HG03108 (cell line): ENCODE measurements around the gene GABRG3.

Experiments used
- ATAC-seq: cut with Tn5 transposase; IDR thresholded peaks from one replicate; pipeline ENCODE4 v1.9.1; 2021; ENCODE audit warnings: moderate library complexity; ENCODE audit not compliant: unreplicated experiment

The GABRG3 gene

DNA sequence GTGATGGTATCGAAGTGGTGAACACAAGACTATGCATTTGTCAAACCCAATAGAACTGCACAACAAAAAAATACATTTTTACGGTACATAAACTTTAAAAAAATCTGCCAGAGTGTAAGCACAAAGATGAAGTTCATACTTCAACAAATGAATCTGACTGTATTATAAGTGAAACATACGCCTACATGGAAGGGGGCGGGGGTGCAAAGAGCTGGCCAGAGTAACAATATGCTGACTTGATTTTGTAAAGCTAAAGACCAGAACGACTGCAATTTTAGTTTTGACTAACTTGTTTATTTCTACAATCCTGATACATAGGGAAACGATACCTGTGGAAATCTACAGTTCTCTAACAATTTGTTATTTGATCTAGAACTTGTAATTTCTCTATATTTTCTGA lies 426.0 kb downstream of the GABRG3 start:
- ATAC-seq = no peak

GRCh38 chr15:27398631-27399161 lies 427.7 kb downstream of the GABRG3 start:
- no peak for ATAC-seq

DNA sequence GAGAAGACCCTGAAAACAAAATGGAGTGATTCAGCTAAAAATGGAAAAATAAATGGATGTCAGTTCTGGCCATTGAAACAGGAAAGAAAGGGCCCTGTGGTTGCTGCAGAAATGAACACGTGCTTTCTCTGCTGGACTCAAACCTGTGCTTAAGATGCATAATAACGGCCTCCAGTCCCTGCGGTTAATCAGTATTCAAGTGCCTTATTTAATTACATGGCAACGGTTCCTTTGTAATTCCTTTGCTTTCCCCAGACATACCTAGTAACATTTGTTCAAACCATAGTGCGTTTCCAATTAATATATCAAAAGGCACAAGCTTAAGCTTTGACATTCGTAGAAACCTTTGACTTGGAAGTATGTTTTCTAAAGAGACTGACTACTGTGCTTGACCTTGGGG lies 428.3 kb downstream of the GABRG3 start:
- ATAC-seq = no peak

DNA sequence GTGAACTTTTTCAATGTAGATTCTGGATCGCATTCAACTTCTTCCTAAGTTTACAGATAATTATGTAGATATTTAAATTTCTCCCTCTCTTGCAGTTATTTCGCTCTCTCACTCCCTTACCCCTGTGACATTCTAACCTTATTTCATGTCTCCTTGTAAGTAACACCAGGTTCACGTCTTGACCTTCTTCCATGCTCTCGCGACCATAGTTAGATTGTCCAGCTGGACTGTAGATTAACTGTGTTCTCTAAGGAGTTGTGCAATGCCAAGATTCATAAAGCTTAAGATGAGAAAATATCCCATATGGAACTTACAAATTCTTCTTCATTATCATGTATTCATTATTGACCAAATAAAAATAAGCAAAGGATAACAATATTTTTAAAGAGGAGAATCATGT lies 430.5 kb downstream of the GABRG3 start:
- ATAC-seq = no peak

DNA sequence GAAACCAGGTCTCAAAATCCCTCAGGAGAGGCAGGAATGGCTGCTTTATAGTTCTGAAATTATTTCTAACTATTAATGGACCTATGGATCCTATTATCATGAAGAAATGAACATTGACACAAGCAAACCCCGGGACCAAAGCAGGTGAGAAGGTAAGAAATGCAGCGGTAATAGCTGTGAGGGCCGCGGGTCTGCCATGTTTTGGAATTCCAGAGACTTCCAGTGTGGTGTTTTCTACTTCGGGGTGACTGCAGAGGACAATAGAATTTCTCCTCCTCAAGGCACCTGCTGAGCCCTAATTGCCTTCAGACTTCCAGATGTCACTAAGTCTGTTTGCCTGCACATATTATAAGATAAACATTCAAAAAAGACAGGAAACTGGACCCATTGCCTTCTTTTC lies 437.4 kb downstream of the GABRG3 start:
- no peak for ATAC-seq

DNA sequence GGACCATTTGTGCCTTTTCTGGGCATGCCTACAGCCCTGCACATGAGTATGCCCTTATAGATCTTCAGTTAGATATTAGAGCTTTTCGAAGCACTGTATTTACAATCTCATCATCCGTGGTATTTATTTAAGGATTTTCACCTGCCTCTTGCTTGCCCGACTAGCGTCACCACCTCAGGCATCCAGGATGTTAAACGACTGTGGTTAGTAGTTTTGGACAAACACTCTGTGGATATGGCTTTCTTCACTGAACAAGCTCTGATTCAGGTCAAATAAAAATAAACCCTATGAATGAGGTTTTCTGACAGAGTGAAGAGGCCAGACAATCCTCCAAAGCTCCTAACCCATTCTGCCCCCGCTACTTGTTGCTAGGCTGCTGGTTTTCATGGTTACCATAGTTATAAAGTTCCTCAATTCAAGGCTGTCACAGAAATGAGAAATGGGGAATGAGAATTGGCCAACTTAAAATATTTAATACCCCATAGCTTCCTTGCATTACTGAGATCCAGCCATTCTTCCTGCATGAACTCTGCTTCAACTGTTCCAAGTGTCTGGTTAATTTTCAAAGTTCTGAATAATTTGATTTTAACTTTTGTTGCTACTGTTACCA lies 440.1 kb downstream of the GABRG3 start:
- no peak for ATAC-seq

DNA sequence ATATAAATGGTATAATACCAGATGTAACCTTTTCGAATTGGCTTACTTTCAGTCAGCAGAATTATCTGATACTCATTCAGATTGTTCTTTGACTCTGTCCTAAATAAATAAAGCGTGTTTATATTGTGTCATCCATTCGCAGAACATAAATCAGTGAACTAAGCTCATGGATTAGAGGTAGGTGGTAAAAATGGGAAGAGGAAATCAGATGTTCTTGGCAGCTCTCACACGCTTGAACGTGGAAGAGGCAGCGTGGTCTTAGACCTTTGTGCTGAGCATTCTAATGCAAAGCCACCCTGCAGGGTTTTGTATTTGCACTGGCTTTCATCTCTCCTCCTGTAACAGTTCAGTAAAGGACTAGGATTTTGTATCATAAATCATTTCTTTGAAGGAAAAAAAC lies 441.4 kb downstream of the GABRG3 start:
- no peak for ATAC-seq

DNA sequence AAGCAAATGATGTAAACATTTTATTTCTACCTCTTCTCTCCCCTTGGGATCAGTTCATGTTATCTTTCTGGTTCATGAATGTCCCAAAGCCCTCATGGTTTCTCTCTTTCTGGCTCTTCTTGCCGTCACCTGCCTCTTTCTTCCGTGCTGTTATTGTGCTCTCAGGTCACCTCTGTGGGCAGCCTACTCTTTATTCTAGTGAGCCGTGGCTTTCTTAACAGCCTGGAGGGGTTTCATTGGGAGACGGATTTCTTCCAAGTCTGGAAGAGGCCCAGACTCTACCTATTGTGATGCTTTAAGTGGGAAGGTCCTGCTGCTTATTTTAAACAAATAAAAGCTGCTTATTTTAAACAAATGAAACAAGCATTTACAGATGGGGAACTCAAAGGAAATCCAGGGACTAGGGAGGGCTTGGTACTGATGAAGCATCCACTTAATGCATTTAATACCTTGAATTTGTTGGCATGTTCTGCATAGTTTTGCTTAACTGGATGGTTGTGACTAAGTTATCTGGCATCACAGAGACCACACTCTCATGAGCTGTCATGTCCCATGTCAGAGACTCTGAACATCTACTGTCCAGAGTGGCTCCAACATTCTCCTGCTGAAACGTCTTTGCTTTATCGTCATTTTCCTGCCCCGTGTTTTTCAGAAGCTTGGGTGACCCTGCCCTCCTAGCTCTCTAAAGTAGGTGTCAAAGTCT lies 443.3 kb downstream of the GABRG3 start:
- ATAC-seq = no peak

GRCh38 chr15:27418726-27419125 lies 447.7 kb downstream of the GABRG3 start:
- ATAC-seq = no peak

- ATAC-seq = no peak
Measured at GRCh38 chr15:27422997-27423396, 452.0 kb downstream of the GABRG3 start.

DNA sequence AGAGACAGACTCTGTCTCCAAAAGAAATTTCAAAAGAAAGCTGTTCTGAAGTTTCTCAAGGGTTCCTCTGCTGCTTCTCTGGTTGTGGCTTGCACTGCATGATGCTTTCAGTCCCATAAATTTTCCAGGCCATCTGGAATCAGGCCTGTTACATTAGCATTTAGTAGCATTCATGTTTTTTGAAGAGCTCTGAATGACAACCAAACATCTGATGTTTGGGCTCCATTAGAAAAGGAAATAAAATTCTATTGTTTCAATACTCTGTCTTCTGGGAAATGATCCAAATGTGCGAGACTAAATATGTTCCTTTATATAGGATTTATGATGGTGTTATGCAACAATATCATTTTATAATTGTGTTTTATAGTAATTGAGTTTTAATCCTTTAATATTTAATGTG lies 455.8 kb downstream of the GABRG3 start:
- ATAC-seq = no peak

DNA sequence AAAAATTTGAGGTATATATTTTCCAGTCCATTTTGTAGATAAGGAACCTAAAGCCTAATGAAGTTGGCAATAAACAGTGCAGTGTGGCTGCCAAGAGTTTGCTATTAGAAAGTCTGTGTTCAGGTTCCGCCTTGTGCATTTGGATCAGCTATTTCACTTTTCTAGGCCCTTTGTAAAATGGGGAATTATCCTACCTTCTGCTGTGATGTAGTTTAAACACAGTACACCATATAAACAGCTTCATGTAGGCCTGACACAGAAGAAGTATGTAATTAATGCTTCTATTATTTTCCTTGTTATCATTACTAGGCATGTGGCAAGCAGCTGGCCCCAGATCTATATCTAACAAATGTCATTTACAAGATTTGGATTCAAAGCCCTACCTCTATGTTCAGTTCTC lies 456.3 kb downstream of the GABRG3 start:
- ATAC-seq = no peak

DNA sequence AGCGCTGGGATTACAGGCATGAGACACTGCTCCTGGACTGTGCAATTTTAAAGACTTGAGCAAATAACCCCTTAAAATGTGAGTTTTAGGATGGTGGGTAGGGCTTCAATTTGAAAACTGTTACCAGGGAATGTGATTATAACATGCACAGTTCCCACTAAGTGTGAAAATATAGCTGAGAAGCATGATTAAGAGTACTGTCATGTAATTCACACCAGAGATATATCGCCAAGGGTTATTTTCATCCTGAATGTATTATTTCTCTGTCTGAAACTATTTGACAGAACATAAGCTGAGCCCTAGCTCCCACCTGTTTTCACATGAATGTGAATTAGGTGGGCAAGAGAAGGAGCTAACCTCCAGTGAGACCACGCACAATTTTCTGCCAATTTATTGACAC lies 457.2 kb downstream of the GABRG3 start:
- ATAC-seq = no peak

GRCh38 chr15:27429577-27429976 lies 458.6 kb downstream of the GABRG3 start:
- no peak for ATAC-seq

GRCh38 chr15:27433604-27434003 lies 462.6 kb downstream of the GABRG3 start:
- ATAC-seq = no peak

GRCh38 chr15:27438403-27439375 lies 467.7 kb downstream of the GABRG3 start:
- no peak for ATAC-seq

- ATAC-seq = no peak
Measured at GRCh38 chr15:27441120-27441519, 470.1 kb downstream of the GABRG3 start.

- ATAC-seq = no peak
Measured at GRCh38 chr15:27448234-27448633, 477.3 kb downstream of the GABRG3 start.

- ATAC-seq = no peak
Measured at GRCh38 chr15:27448986-27449385, 478.0 kb downstream of the GABRG3 start.

- no peak for ATAC-seq
Measured at GRCh38 chr15:27449941-27450340, 479.0 kb downstream of the GABRG3 start.

DNA sequence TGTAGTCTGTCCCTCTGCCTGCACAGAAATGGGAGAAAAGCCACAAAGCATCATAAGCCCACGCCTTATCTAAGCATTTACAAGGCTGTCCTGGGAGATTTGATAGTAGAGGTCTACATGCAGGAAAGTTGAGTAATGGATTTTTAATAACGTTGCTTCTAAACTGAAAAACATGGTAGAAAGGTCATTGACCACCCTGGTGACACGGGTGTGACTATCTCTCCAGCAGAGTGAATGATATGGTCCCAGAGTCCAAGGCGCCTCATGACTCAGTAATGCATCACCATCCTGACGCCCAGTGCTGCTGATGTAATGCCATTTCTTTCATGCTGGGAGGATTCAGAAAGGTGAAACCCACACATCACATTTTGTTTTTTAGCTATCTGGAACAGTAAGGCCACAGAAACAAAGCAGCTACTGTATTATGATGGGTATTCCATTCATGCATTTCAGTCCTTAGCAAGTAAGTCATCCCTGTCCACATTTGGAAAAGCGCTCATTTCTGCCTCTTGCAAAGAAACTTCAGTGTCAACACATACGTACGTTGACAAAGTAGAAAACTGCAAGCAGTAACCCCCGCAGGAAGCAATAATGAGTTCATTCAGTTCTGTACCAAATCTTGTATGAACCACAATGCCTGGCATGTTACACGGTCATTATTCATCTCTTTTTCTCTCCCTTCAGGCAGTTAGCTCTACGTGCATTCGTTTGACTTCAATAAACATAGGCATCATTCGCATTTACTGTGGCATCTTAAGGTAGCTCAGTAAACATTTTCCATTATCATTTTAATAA lies 483.5 kb downstream of the GABRG3 start:
- ATAC-seq = no peak
